K562 (cell line): ENCODE measurements around the gene FIS1.

ENCODE experiments used
- JUN ChIP-seq, 2 experiments: sonication (generic) in 1 of 2; formaldehyde crosslinking in 1 of 2; IDR thresholded peaks; 2 replicates each; pipeline versions ENCODE4 v1.6.1 to v1.8.0; 2012 to 2022; ENCODE audit warnings: borderline replicate concordance in 2 of 2, mild to moderate bottlenecking in 2 of 2, improper control_type of control experiment in 1 of 2, low read depth in 1 of 2, low read length in 1 of 2, missing genetic modification reagents in 1 of 2
- PML ChIP-seq: IDR thresholded peaks from 2 replicates; pipeline ENCODE4 v1.6.1; 2012; ENCODE audit warnings: low read length, inconsistent platforms
- TEAD4 ChIP-seq, 2 experiments: sonication (generic) in 1 of 2; formaldehyde crosslinking in 1 of 2; IDR thresholded peaks; 2 replicates each; pipeline versions ENCODE4 v1.6.1 to v1.8.0; 2012 to 2022; ENCODE audit warnings: borderline replicate concordance in 1 of 2, inconsistent platforms in 1 of 2, low read length in 1 of 2, mild to moderate bottlenecking in 1 of 2, missing genetic modification reagents in 1 of 2
- ZNF121 ChIP-seq: sonication (generic); formaldehyde crosslinking; conservative IDR thresholded peaks from 2 replicates; pipeline ENCODE4 v1.8.0; 2022; ENCODE audit warnings: missing genetic modification reagents
- TF ChIP-seq, protein P1 (sequence below): sonication (generic); formaldehyde crosslinking; IDR thresholded peaks from 2 replicates; pipeline ENCODE4 v1.8.0; 2022; ENCODE audit warnings: mild to moderate bottlenecking, low read depth, missing genetic modification reagents
- TF ChIP-seq, protein P2 (sequence below): fragments of 250-450 bp; sonication (Bioruptor Pico); IDR thresholded peaks from 2 replicates; pipeline ENCODE4 v1.5.0; 2020; ENCODE audit warnings: mild to moderate bottlenecking
- TF ChIP-seq, protein P3 (sequence below), 3 experiments: IDR thresholded peaks in 2 of 3; conservative IDR thresholded peaks in 1 of 3; 2 replicates each; pipeline ENCODE4 v1.5.1; 2011 to 2012; ENCODE audit warnings: low read length in 3 of 3, mild to moderate bottlenecking in 3 of 3, control low read depth in 2 of 3, improper control_type of control experiment in 1 of 3, inconsistent platforms in 1 of 3, low read depth in 1 of 3, mixed read lengths in 1 of 3, moderate library complexity in 1 of 3; ENCODE audit not compliant: insufficient read depth in 2 of 3

DNA sequence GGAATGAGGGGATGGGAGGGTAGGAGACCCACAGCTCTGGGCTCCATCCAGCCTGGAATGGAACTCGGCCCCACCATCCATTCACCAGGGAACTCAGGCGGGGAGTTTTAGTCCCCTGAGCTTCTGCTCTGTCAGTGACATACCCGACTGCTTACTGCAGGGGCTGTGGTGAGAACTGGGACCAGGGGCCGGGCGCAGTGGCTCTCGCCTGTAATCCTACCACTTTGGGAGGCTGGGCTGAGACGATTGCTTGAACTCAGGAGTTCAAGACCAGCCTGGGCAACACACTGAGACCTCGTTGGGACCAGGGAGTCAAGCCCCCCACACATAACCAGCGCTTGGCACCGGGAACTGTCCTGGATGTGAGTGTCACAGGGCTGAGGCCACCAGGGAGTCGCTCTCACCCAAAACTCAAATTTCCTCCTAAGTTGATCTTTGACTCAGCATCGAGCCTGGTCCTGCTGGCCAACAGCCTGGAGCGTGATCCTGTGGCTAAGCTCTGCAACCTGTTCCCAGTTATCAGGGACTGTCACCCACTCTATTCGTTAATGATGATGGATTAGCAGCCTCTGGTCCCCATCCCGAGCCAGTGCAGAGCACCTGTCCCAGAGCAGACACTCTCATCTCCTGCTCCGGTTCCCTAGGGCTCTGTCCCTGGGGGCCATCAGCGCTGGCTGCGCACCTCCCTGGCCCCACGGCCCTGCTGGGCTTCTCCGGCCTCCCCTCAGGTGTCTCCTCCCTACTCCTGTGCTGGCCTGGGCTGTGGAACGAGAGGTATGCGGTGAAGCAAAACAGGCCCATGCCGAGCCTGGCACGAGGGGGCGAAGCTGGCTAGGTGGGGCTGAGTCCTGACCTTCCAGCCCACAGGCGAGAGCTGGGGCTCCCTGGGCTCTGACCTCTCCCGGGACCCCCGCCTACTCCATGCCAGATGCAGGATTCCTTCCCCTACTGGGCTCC lies 6.4 kb downstream of the FIS1 start:
- TF ChIP-seq TEAD4 (IDR thresholded peaks at IDR 0.05; ENCODE audit: low read length) (no peak), TEAD4 (CRISPR knock-in tag; IDR thresholded peaks at IDR 0.05; ENCODE audit: borderline replicate concordance) (no peak), PML (no peak), ZNF121 (no peak), JUN (IDR thresholded peaks at IDR 0.05; ENCODE audit: borderline replicate concordance, low read depth, low read length) (no peak), JUN (CRISPR knock-in tag; IDR thresholded peaks at IDR 0.05; ENCODE audit: borderline replicate concordance) (no peak)
- TF ChIP-seq, protein P1, sequence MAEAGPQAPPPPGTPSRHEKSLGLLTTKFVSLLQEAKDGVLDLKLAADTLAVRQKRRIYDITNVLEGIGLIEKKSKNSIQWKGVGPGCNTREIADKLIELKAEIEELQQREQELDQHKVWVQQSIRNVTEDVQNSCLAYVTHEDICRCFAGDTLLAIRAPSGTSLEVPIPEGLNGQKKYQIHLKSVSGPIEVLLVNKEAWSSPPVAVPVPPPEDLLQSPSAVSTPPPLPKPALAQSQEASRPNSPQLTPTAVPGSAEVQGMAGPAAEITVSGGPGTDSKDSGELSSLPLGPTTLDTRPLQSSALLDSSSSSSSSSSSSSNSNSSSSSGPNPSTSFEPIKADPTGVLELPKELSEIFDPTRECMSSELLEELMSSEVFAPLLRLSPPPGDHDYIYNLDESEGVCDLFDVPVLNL (CRISPR knock-in tag) = no peak
- TF ChIP-seq, protein P2, sequence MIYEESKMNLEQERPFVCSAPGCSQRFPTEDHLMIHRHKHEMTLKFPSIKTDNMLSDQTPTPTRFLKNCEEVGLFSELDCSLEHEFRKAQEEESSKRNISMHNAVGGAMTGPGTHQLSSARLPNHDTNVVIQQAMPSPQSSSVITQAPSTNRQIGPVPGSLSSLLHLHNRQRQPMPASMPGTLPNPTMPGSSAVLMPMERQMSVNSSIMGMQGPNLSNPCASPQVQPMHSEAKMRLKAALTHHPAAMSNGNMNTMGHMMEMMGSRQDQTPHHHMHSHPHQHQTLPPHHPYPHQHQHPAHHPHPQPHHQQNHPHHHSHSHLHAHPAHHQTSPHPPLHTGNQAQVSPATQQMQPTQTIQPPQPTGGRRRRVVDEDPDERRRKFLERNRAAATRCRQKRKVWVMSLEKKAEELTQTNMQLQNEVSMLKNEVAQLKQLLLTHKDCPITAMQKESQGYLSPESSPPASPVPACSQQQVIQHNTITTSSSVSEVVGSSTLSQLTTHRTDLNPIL (CRISPR knock-in tag) = no peak
- TF ChIP-seq, protein P3, sequence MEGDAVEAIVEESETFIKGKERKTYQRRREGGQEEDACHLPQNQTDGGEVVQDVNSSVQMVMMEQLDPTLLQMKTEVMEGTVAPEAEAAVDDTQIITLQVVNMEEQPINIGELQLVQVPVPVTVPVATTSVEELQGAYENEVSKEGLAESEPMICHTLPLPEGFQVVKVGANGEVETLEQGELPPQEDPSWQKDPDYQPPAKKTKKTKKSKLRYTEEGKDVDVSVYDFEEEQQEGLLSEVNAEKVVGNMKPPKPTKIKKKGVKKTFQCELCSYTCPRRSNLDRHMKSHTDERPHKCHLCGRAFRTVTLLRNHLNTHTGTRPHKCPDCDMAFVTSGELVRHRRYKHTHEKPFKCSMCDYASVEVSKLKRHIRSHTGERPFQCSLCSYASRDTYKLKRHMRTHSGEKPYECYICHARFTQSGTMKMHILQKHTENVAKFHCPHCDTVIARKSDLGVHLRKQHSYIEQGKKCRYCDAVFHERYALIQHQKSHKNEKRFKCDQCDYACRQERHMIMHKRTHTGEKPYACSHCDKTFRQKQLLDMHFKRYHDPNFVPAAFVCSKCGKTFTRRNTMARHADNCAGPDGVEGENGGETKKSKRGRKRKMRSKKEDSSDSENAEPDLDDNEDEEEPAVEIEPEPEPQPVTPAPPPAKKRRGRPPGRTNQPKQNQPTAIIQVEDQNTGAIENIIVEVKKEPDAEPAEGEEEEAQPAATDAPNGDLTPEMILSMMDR (IDR thresholded peaks at IDR 0.05 in 2 of 3, conservative IDR thresholded peaks at IDR 0.05 in 1 of 3; ENCODE audit: insufficient read depth in 2 of 3, low read depth in 1 of 3, low read length in 3 of 3) = no peak
